HG03575 (cell line): ENCODE results near the gene NPHS1.
"Not testable (repeated sequence)": the region's sequence is repeated elsewhere in the genome, so short reads cannot be mapped to it uniquely, and the experiment has no call there.

Source experiments
- ATAC-seq: cut with Tn5 transposase; IDR thresholded peaks from one replicate; pipeline ENCODE4 v1.9.1; 2021; ENCODE audit not compliant: unreplicated experiment, insufficient number of reproducible peaks, low FRiP score; ENCODE audit errors: extremely low read depth

The NPHS1 gene

GRCh38 chr19:35856546-35857149, 4.3 kb upstream of the NPHS1 start, which contains the start of gene KIRREL2:
Gene KIRREL2, plus strand, starts transcription at chr19:35856911. Its CDS starts 209 bp downstream, at chr19:35857120.
- ATAC-seq, result no peak

GRCh38 chr19:35853038-35853756, 893 bp upstream of the NPHS1 start:
- no peak for ATAC-seq

- ATAC-seq, result no peak
These were observed 883 bp downstream of the NPHS1 start for GRCh38 chr19:35851213-35852028.

GRCh38 chr19:35848919-35849505, 3.3 kb downstream of the NPHS1 start:
- no peak for ATAC-seq

GRCh38 chr19:35848486-35848885, 3.8 kb downstream of the NPHS1 start:
- no peak for ATAC-seq

GRCh38 chr19:35847911-35848310, 4.4 kb downstream of the NPHS1 start:
- ATAC-seq, result no peak

- no peak for ATAC-seq
These were observed 6.2 kb downstream of the NPHS1 start for GRCh38 chr19:35846038-35846668.

- ATAC-seq, result no peak
These were observed 6.9 kb downstream of the NPHS1 start for GRCh38 chr19:35845215-35846037.

- ATAC-seq, result no peak
These were observed 7.7 kb downstream of the NPHS1 start for GRCh38 chr19:35844482-35845214.

GRCh38 chr19:35843676-35844481, 8.4 kb downstream of the NPHS1 start:
- ATAC-seq, result no peak

- ATAC-seq, result no peak
These were observed 9.5 kb downstream of the NPHS1 start for GRCh38 chr19:35842666-35843272.

GRCh38 chr19:35841961-35842595, 10.2 kb downstream of the NPHS1 start:
- no peak for ATAC-seq

- ATAC-seq, result not testable (repeated sequence)
These were observed 16.2 kb downstream of the NPHS1 start for GRCh38 chr19:35836096-35836495.

- ATAC-seq, result no peak
These were observed 18.3 kb downstream of the NPHS1 start for GRCh38 chr19:35833972-35834371.

GRCh38 chr19:35832054-35832453, 20.2 kb downstream of the NPHS1 start:
- no peak for ATAC-seq

GRCh38 chr19:35830986-35831385, 21.3 kb downstream of the NPHS1 start:
- no peak for ATAC-seq
